Measurements from ENCODE around the gene RNF182.

DNA sequence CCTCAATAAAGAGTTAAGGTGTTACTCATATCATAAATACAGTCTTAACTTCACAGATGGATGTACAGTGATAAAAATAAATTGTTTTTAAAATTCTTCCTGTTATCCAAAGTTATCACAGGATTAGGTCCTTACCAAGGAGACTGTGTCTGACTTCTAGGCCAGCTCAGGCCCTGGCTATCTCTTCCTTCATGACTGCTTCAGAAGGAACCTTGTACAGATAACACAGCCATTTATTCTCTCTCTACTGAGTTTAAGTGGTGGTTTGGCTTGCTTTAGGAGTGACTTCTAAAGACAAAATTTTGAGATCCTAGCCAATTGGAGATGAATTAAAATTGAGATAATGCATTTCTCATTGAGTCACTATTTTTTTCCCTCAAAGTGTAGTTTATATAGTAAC lies 40.8 kb upstream of the RNF182 start:
- no peak for TF ChIP-seq POLR2A (IDR thresholded peaks at IDR 0.05)
- TF ChIP-seq, protein P1, sequence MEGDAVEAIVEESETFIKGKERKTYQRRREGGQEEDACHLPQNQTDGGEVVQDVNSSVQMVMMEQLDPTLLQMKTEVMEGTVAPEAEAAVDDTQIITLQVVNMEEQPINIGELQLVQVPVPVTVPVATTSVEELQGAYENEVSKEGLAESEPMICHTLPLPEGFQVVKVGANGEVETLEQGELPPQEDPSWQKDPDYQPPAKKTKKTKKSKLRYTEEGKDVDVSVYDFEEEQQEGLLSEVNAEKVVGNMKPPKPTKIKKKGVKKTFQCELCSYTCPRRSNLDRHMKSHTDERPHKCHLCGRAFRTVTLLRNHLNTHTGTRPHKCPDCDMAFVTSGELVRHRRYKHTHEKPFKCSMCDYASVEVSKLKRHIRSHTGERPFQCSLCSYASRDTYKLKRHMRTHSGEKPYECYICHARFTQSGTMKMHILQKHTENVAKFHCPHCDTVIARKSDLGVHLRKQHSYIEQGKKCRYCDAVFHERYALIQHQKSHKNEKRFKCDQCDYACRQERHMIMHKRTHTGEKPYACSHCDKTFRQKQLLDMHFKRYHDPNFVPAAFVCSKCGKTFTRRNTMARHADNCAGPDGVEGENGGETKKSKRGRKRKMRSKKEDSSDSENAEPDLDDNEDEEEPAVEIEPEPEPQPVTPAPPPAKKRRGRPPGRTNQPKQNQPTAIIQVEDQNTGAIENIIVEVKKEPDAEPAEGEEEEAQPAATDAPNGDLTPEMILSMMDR (IDR thresholded peaks at IDR 0.05) = no peak

Measured in lower leg skin (tissue), 3 donors.